Measurements from ENCODE around the gene C16orf86.

The C16orf86 gene

DNA sequence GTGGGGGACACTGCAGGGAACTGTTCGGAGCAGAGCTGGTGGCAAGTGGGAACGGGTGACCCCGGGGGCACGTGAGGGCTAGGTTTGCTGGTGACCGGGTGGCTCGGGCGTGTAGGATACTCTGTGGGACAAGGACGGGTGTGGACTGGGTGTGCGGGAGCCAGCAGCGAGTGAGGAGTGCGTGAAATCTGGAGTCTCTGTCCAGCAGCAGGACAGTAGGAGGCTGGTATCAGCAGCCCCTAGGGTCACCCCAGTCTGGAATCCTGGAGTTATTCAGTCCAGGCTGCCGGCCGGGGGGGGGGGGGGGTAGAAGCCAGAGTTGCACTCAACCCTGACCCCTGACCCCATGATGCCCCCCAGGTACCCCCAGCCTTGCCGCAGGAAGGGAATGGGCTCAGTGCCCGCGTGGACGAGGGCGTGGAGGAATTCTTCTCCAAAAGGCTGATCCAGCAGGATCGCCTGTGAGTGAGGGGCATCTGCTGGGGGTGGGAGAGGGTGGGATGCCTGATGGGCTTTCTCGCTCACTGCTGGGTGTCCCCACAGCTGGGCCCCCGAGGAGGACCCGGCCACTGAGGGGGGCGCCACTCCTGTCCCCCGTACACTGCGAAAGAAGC, 12.7 kb upstream of the C16orf86 start:
- no peak for DNase-seq (ENCODE audit: low read depth)

DNA sequence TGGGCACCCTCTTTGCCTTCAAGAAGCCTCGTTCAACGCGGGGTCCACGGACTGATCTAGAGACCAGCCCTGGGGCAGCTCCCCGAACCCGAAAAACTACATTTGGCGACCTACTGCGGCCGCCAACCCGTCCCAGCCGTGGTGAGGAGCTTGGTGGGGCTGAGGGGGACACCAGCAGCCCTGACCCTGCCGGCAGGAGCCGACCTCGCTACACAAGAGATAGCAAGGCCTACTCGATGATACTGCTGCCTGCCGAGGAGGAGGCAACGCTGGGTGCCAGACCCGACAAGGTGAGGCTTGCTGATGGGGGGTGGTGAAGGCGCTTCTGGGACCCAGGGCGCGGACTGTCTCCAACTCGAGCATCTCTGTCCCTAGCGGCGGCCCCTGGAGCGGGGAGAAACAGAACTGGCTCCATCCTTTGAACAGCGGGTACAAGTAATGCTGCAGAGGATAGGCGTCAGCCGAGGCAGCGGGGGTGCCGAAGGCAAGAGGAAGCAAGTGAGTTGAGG, 12.2 kb upstream of the C16orf86 start:
- no peak for DNase-seq (ENCODE audit: low read depth)

DNA sequence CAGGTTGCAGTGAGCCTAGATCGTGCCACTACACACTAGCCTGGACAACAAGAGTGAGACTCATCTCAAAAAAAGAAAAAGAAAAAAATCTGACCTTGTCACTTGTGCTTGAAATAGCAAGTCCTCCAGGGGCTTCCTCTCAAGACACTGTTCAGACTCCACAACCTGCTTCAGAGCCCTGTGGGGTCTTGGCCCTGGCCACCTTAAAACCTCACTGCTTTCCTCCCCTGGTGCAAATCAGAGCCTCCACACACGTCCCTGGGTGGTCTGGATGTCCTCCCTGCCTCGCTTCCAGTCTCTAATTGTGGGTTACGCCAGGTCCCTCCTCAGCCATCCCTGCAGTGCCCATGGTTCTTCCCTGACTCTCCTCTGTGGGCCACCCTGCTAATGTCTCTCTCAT, 11.3 kb upstream of the C16orf86 start:
- no peak for DNase-seq (ENCODE audit: low read depth)

DNA sequence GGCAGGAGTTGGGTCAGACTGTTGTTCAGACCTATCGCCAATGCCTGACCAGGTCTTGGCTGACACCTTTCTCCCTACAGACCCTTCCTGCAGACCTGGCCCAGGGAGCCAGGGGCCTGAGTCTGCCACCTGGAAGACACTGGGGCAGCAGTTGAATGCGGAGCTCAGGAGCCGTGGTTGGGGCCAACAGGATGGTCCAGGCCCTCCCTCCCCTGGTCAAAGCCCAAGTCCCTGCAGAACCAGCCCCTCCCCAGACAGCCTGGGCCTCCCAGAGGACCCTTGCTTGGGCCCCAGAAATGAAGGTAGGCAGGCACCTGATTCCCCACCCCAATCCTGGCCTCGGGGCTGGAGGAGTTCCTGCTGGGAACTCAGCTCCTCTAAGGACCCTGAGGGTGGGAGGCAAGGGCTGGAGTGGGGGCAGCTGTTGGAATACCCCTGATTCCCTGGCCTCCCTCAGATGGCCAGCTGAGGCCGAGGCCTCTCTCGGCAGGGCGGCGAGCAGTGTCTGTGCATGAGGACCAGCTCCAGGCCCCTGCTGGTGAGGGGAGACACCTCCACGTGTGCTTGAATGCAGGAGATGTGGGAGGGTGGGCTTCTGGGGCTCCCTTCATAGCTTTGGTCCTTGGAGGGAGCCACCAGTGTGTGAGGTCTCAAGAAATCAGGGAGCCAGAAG, 10.1 kb upstream of the C16orf86 start:
- no peak for DNase-seq (ENCODE audit: low read depth)

DNA sequence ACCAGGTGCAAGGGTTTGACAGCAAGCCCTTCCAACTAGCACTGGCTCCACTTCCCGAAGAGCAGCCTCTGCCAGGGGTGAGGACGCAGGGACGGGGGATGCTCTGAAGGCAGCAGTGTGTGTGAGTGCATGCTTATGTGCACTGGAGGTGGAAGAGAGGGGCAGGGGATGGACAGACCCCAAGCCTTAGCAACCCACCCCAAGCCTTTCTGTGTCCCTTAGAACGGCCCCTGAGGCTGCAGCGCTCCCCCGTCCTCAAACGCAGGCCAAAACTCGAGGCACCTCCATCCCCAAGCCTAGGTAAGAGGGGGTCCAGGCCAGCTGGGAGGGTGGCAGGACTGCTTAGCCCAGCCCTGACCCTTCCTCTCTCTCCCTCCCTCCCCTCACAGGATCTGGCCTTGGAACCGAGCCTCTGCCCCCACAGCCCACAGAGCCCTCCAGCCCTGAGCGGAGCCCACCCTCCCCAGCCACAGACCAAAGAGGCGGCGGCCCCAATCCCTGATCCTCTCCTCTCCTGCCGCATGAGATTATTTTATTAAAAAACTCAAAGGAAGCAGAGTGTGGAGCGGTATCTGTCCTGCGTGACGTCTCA, 9.5 kb upstream of the C16orf86 start:
- no peak for DNase-seq (ENCODE audit: low read depth)

DNA sequence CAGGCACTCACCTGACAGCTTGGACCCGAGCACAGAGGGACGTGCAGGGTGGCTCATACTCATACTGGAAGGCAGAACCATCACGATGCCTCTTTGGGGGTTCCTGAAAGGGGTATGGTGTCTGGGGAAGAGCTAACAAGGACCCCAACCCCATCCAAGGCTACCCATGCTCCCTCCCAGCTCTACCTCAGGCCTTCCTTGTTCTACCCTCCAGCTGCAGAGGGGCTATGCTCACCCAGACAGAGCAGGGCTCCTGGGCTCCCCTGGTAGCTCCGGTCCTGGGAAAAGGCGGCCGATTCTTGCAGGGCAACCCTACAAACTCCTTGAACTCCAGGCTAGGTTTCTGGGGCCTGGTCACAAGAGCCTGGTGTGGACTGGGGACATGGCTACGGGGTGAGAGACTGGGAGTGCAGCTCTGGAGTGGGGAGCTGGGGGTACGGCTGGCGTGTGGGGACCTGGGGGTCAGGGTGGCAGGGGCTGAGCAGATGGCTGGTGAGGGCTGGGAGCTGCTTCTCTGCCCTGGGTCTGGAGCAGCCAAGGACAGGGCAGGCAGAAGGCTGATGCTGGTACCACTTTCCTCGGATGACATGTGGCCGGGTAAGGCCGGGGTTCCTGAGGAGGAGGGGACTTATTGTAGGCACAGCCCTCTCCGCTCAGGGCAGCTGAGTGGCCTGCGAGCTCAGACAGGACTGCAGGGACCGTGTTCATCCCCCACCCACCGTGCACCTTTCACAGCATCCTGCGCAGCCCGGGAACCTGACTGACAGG, 8.7 kb upstream of the C16orf86 start:
- no peak for DNase-seq (ENCODE audit: low read depth)

DNA sequence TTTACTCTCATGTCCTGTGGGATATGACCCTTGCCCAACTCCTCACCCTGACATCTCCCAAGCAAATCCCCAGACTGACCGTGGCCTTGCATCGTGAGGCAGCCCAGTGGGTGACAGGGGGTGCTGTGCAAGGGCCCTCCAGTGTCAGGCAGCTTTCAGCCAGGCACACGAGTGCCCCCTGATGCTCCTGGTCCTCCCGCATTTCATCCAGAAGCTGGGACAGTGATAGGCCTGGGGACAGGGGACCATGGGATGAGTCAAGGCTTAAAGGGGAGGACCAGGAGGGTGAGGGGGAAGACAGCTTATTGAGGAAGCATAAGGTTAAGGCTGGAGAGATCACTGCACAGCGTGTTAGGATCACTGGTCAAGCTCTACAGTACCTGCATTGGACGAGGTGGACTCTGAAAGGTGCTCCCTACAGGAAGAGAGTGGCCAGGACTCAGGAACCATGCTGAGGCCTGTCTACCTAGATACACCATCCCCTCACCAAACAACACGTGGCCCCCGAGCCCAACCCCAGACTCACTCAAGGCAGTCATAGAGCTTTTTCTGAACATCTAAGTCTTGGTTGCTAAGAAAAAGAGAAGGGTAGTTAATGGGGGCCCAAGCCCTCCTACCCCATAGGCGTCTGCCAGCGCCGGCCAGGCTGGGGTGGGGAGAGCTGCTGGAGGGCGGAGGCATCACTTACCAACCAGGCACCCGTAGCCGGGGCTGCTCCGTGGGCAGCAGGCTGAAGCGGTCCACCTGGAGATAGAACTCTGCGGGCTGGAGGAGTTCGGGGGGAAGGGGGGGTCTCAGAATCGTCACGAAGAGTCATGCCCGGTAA, 7.6 kb upstream of the C16orf86 start:
- no peak for DNase-seq (ENCODE audit: low read depth)

DNA sequence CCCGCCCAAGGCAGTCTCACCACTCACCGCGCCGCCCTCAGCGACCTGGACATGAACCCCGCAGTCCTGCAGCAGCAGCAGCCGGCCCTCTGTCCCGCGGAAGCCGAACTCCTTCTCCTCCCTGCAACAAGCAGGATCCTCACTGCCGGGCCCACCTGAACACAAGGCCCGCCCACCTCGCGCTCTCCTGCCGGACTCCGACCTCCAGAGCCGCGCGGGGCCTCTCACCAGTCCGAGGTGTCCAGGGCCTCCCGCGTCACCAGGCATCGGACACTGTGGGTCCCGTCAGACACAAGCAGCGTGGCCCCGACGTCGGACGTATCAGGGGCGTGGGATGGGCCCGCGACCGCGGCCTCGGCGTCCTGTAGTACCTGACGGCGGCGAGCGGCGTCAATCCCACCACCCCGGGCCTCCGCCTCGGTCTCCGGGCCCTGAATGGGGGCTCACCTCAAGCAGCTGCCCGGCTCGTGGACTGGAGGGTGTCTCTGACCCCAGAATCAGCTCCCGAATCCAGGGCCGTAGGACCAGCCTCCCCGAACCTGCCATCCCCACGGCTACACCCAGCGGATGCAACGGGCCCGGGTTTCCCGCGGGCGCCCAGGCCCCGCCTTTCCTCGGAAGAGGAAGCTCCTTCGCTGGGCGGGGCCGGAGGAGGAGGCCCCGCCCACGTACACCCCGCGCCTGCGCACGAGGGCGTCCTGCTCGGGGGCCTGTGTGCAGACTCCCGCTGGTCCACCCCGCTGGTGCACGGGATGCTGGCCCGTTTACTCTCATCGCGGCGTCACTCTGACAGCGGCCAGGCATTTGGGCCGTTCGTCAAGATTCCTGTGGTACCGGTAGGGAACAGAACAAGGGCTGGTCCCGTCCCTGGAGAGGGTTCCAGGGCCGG, 6.7 kb upstream of the C16orf86 start, which contains the start of gene ACD:
Gene ACD, minus strand, starts transcription at position 586 of the 889 bp plus-strand sequence. Its CDS starts 40 bp downstream, at position 546.
- peak; percentile 72 for DNase-seq (ENCODE audit: low read depth)

DNA sequence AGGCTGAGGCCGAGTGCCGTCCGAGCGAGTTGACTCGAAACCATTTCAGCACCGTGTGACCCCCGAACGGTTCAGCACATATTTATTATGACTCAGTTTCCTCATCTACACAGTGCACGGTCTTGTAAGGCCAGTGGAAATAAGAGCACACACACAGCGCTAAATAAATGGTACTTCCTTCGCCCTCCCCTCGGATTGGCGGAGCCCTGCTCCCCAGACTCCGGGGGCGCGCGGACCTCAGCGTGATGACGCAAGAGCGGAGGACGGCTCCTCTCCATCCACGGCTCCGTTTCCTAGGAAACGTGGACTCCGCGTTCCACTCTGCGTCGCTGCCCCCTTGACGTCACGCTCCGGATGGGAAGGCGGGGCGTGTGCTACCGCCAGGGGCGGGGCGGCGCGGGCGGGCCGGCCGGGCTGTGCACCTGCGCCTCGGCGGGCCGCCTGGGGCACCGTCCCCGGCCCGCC, 6.0 kb upstream of the C16orf86 start, which contains the start of gene PARD6A:
Gene PARD6A, plus strand, starts transcription at position 397 of the 465 bp plus-strand sequence. CDS start 79 bp downstream, outside the sequence.
- peak; percentile 72 for DNase-seq (ENCODE audit: low read depth)

DNA sequence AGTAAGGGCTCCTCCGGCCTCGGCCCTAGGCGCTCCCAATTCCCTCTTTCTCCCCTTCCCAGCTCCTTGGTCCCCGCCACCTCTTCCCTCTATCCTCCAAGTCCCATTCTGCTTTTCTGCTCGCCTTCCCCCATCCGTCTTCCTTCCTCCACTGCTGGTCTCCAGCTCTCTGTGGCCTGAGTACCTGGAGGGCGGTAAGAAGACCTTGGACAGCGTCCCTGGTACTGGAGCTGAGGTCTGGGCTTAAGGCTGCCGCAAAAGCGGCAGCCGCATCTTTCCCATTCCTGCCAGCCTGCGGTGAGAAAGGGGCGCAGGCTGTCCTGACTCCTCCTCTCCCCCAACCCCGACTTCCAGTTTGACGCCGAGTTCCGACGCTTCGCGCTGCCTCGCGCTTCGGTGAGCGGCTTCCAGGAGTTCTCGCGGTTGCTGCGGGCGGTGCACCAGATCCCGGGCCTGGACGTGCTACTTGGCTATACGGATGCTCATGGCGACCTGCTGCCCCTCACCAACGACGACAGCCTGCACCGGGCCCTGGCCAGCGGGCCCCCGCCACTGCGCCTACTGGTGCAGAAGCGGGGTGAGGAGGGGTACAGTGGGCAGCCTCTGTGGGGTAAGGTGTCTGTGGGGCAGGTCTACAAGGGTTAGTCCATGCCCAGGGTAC, 5.4 kb upstream of the C16orf86 start:
- DNase-seq (ENCODE audit: low read depth) = no peak

DNA sequence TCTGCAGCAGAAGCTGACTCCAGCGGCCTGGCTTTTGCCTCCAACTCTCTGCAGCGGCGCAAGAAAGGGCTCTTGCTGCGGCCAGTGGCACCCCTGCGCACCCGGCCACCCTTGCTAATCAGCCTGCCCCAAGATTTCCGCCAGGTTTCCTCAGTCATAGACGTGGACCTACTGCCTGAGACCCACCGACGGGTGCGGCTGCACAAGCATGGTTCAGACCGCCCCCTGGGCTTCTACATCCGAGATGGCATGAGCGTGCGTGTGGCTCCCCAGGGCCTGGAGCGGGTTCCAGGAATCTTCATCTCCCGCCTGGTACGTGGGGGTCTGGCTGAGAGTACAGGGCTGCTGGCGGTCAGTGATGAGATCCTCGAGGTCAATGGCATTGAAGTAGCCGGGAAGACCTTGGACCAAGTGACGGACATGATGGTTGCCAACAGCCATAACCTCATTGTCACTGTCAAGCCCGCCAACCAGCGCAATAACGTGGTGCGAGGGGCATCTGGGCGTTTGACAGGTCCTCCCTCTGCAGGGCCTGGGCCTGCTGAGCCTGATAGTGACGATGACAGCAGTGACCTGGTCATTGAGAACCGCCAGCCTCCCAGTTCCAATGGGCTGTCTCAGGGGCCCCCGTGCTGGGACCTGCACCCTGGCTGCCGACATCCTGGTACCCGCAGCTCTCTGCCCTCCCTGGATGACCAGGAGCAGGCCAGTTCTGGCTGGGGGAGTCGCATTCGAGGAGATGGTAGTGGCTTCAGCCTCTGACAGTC, 4.5 kb upstream of the C16orf86 start:
- no peak for DNase-seq (ENCODE audit: low read depth)

DNA sequence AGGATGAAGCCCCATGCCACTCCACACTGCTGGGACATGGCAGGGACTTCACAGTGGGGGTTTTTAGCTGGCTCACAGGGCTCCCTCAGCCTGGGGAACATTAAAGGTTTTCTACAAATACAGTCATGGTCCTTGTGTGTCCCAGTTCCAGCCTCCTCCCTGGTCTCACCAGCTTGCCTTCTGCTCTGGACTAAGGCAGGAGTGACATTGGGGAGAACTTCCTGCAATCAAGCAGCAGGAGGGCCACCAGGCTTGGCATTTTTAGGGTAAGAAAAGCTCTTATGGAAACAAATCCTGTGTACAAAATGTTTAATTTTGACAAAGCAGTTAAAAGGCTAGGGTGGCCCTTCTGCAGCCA, 4.0 kb upstream of the C16orf86 start:
- DNase-seq (ENCODE audit: low read depth) = no peak

DNA sequence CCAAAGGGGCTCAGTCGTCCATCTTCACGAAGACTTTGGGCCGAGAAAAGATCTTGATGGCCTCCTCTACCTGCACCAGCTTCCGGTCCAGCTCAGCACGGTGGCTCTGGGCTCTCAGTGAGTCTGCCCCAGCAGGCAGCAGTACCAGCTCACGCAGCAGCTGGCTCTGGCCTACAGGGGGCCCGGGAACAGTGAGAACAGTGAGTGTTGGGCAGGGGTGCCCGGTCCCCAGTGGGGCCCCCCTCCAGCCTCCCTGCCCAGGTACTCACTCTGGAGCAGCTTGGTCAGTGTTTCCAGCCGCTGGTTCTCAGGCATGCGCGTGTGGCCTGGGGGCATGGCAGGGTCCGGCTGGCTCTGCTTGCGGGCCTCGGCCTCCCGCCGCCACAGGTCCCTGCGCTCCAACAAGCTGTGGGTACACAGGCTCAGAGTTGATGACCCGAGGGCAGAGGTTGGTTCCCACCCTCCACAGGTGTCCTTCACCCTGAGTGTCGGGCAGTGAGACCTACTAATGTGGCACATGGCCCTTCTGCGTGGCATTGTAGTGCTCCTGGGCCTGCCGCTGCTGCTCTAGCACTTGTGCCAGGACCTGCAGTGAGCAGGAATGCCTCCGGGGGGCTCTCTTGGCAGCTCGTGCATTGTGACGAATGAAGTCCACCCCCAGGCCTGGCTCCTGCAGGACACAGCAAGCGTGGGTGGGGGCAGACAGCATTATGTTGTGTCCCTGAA, 3.3 kb upstream of the C16orf86 start:
- no peak for DNase-seq (ENCODE audit: low read depth)

DNA sequence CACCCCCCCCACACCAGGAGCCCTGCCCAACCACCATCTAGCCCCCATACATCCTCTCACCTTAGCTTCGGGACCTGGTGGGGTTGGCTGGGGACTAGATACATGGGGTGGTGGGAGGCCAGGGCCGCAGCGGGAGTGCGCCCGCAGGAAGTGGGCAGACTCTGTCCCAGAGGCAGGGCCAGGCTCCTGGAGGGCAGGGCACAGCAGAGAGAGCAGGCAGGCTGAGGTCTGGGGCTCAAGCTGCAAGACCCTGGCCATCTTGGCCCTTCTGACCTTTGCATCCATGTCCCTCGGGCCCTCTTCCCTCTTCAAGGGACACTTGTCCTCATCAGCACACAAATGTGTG, 2.8 kb upstream of the C16orf86 start:
- no peak for DNase-seq (ENCODE audit: low read depth)

DNA sequence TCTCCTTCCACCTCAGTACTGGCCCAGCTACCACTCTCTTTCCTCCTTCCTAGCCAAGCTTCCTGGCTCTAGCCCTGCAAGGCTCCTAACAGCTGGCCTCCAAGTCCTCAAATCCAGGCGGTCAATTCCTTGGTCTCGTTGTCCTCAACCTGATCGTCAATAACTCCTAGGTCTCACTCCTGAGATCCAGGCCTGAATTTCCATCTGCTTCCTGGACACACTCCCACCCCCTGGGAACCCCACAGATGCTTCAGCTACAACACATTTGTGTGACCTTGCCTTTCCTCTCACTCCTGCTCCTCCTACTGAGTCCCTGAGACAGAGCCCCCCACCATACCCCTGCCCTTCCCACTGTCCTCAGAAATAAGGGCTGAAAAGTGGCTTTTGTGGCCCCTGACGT, 2.4 kb upstream of the C16orf86 start:
- DNase-seq (ENCODE audit: low read depth) = no peak

DNA sequence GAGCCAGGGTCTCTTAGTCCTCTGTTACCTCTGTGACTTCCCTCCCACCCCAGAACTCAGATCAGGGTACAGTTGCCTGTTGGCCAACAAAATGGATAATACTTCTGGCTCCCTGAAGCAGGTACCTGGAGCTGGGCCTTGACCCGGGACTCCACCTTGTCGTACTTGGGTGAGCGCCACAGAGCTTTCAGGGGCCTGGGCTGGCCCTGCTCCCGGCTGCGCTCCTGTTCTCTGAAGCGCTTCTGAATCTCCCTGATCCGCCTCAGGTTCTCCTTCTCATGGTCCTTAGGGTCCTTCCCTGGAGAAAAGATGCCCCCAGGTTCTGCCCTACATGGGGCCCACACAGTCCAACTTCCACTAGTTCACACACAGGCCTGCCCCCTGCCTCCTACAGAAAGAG, 1.7 kb upstream of the C16orf86 start:
- DNase-seq (ENCODE audit: low read depth) = no peak

DNA sequence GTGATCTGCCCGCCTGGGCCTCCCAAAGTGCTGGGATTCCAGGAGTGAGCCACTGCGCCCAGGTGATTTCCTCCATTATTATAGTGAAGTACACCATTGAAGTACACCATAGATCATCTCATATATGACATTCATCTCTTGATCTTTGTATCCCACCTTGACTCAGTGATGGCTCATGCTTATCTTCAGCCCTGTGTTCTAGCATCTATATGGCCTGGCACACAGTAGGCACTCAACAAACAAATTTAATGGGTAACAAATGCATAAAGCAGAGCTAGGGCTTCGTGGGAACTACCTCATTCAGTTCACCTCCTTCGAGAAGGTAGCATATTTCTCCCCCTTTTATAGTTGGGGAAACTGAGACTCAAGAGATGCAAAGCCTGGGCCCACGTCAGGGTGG, 1.0 kb upstream of the C16orf86 start:
- DNase-seq (ENCODE audit: low read depth) = no peak

DNA sequence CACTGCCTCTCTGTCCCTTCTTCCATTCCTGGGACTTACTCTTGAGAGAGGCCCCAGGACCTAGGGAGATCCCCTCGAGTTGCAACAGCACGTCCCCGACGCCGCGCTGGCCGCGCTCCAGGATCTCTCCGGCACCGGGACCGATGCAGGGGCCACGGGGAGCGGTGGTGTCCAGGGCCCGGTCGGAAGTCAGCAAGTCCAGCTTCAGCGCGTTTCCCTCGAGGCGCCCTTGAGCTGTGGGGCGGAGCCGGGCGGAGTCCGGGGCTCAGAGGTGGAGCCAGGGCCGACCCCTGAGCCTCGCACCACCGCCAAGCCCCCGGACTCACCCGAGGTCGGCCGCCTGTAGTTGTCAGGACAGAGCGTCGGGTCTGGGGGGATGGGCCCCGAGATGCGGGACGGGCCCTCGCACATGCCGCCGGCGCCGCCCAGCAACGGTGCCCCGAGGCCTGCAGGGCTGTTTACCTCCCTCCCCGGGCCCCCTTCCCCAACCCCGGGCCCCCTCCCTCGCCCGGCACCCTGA, 522 bp upstream of the C16orf86 start:
- DNase-seq (ENCODE audit: low read depth) = no peak
